ENCODE results near the gene FXYD7.
"Not testable (repeated sequence)": the region's sequence is repeated elsewhere in the genome, so short reads cannot be mapped to it uniquely, and the experiment has no call there.

The FXYD7 gene

DNA sequence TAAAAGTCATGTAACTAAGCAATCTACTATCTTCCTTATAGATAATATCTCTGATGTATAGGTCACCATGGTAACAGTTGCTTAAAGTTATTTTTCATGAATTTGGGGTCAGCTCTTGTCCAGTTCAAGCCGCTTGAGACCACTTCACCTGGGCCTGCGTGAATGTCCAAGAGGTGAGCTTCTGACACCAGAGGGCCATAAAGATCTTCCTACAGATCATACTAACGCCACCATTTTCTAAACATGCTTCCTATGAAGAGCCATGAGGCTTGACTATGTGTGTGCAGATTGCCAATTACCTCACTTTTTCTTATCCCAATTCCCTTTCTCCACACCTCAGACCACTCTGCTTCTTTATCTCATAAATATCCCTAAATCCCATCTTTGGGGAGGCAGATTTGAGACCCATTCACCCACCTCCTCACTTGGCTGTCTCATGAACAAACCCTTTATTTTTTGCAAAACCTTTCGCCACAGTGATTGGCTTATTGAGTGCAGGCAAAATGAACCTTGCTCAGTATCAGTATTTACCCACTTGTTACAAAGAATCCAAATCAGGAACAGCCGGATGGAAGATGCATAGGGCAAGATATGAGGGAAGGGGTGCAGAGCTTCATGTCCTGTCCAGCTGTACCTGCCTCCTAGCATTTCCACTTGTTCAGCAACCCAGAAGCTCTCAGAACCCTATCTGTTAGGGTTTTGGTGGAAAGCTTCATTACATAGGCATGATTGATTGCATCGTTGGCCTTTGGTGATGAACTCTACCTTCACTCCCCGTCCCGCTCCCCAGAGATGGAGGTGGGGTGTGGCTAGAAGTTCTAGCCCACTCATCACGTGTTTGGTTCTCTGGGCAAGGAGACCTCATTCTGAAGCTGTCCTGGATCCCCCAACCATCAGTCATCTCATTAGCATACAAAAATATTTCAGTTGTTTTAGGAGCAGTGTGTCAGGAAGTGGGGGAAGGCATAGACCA, 51.2 kb downstream of the FXYD7 start:
- DNase-seq (ENCODE audit: low read depth in 2 of 3, low spot score in 2 of 3), result no peak

DNA sequence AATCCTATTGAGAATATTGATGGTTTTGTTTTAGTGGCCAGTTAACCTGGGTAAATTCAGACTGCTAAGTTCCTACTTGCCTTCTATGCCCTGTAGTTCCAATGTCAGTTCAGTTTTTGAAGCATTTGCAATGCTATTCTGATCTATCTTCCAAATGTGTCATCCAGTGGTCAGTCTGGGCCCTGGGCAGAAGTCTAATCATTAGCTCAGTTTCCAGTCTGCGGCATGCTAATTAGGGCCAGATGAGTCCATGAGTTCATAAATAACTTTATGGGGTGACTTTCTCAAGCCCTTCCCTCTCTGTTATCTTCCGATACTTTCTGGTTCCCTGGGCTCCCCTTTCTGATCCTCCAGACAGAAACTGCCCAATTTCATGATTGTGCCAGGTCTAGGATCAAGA, 52.8 kb downstream of the FXYD7 start:
- DNase-seq (ENCODE audit: low read depth in 2 of 3, low spot score in 2 of 3), result no peak

GRCh38 chr19:35196861-35197260, 53.8 kb downstream of the FXYD7 start:
- DNase-seq (ENCODE audit: low read depth in 2 of 3, low spot score in 2 of 3), result not testable (repeated sequence)

DNA sequence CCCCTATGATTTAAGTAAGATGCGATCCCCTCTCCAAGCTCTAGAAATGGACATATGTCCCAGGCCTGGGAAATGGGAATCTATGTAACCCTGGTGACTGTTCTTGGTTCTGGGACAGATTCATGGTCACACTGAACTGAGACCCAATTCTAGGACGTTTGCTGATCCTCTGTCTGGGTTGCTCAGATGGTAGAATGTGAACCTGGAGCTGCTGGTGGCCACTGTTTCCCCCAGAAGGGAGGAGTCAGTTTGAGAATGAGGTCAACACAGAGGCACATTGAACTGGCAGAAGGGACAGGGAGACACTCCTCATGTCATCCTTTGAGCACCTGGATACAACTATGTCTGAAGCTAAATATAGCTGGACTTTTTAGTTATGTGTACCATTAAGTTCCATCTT, 56.4 kb downstream of the FXYD7 start:
- DNase-seq (ENCODE audit: low read depth in 2 of 3, low spot score in 2 of 3), result no peak

- no peak for DNase-seq (ENCODE audit: low read depth in 2 of 3, low spot score in 2 of 3)
Observed at GRCh38 chr19:35202722-35203688, 60.0 kb downstream of the FXYD7 start.
